AML-193 (cell line): ENCODE measurements around the gene KCNV2.
A peak's percentile ranks its signal among the peaks of the same experiment; 100 is the strongest.

Experiments used
- DNase-seq, 2 experiments: peaks; one replicate each; lab custom pipeline; 2025; lab: John Stamatoyannopoulos, UW

KCNV2 gene

GRCh38 chr9:2758898-2759510, 41.7 kb downstream of the KCNV2 start:
- no peak for DNase-seq

DNA sequence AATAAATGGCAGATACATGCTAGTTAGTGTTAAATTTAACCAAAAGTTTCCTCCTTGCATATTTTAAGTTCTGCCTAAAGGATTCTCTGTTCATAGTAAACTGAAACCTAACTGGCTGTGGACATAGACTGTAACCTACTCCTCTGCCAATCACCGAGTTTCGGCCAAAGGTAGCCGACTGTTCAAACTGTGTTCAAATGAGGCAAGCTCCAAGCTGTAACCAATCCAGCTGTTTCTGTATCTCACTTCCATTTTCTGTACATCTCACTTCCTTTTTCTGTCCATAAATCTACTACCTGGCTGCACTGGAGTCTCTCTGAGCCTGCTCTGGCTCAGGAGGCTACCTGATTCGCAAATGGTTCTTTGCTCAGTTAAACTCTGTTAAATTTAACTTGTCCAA, 44.1 kb downstream of the KCNV2 start:
- DNase-seq = no peak

DNA sequence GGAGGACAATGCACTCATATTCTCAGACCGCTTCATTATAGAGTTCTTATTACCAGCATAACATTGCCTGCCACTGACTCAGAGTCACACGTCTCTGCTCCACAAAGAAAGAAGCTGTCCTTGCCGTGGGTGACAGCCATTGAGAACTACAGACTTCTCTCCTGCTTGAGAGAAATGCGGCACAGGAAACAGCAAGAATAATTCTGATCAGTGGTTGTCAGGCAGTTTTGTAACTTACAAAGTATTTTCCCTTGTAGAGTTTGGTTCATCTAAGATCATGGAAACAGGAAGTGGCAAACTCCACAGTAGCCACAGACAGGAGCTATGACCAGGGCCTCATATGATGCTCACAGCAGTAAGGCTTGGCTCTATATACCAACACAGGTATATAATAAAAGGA, 47.0 kb downstream of the KCNV2 start:
- peak; percentile 80 to 87 for DNase-seq

- no peak for DNase-seq
Observed at GRCh38 chr9:2765250-2765880, 48.1 kb downstream of the KCNV2 start.

DNA sequence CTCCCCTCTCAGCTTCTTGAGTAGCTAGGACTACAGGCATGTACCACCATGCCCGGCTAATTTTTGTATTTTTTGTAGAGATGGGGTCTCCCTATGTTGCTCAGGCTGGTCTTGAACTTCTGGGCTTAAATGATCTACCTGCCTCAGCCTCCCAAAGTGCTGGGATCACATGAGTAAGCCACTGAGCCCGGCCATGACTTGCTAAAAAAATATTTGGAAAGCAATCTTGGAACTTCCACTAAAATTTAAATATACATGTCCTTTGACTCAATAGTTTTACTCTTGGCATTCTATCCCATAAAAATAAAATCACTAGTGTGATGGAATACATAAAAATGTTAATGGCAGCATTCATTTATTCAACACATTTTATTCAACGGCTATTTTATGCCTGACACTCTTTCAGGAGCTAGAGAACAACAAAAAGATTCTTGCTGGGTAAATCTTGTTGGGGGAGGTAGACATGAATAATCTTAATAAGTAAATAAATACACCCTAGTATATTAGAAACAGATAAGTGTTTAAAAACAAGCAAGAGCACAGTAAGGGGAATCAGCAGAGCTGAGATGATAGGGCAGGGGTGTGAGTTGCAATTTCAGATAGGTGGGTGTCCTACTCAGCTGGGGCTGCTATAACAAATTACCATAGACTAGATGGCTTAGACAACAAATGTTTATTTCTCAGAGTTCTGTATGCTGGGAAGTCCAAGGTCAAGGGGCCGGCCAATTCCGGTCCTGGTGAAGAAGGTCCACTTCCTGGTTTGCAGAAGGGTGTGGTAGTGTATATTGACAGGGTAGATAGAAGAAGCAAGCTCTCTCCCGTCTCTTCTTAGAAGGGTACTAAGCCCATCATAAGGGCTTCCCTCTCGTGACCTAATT, 50.7 kb downstream of the KCNV2 start:
- DNase-seq = no peak

GRCh38 chr9:2771087-2771486, 53.8 kb downstream of the KCNV2 start:
- no peak for DNase-seq

DNA sequence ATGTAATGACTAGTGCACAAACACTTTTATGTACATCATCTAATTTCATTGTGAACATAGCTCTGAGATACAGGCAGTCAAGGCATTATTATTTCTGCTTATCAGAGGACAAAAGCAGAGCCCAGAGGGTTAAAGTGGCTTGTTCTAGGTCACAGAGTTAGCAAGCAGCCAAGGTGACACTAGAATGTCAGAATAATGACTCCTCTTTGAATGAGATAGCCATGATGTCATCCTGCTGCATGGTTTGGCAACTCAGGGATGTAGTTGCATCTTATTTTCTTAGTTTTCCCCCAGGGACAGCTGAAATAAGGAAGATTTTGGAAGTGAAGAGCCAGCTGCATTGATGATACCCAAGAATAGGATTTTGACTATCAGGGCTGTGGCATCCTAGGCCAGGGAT, 54.4 kb downstream of the KCNV2 start:
- DNase-seq = no peak

DNA sequence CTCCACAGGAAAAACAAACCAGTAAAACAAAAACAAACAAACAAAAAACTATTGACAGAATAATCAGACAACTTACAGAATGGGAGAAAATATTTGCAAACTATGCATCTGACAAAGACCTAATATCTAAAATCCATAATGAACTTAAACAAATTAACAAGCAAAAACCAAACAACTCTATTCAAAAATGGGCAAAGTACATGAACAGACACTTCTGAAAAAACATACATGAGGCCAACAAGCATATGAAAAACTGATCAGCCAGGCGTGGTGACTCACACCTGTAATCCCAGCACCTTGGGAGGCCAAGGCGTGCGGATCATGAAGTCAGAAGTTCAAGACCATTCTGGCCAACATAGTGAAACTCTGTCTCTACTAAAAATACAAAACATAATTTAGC, 60.1 kb downstream of the KCNV2 start:
- DNase-seq = no peak

- no peak for DNase-seq
Observed at GRCh38 chr9:2778816-2779215, 61.5 kb downstream of the KCNV2 start.
